Prostate gland (tissue), 2 donors: Measurements from ENCODE around the gene GAB2. TPM values are rescaled to one million over a fixed set of nuclear protein-coding genes. Genes with fewer than 3 reads are reported as not detected.

Experiments
- DNase-seq: peaks from one replicate; pipeline ENCODE4 v3.0.0-alpha.2; 2019; ENCODE audit warnings: low spot score
- H3K27ac ChIP-seq, 2 donors: fragments of 200-600 bp; sonication (generic); 2 replicates each; pipeline ENCODE4 v1.5.1; 2017 to 2019
- H3K27me3 ChIP-seq: fragments of 200-600 bp; sonication (generic); replicated peaks from 2 replicates; pipeline ENCODE4 v1.5.1; 2019; ENCODE audit not compliant: insufficient read depth
- H3K36me3 ChIP-seq, 2 donors: fragments of 200-600 bp; sonication (generic); 1 replicate in 1 of 2; 2 replicates in 1 of 2; pipeline versions ENCODE4 v1.5.1 to v1.8.1; 2017 to 2019
- H3K4me1 ChIP-seq: fragments of 200-600 bp; sonication (generic); replicated peaks from 2 replicates; pipeline ENCODE4 v1.5.1; 2019
- H3K4me3 ChIP-seq, 2 donors: fragments of 200-600 bp; sonication (generic); 2 replicates each; pipeline ENCODE4 v1.5.1; 2017 to 2019
- H3K9me3 ChIP-seq: fragments of 200-600 bp; sonication (generic); 2 replicates; pipeline ENCODE4 v1.5.1; 2017
- CTCF ChIP-seq, 4 experiments: fragments of 200-600 bp in 2 of 4; fragments of 450-650 bp in 2 of 4; sonication (generic) in 2 of 4; IDR thresholded peaks; 1 replicate in 3 of 4; 2 replicates in 1 of 4; pipeline ENCODE4 v1.5.1; 2016 to 2019; ENCODE audit warnings: antibody characterized with exemption in 4 of 4, mild to moderate bottlenecking in 2 of 4, moderate library complexity in 2 of 4
- POLR2A ChIP-seq: fragments of 450-650 bp; IDR thresholded peaks from one replicate; pipeline ENCODE4 v1.6.1; 2016; ENCODE audit warnings: antibody characterized with exemption, mild to moderate bottlenecking
- POLR2AphosphoS5 ChIP-seq: sonication (generic); formaldehyde crosslinking; IDR thresholded peaks from one replicate; pipeline ENCODE4 v1.6.1; 2017; ENCODE audit warnings: antibody characterized with exemption
- WGBS: methylation state at CpG from one replicate; pipeline ENCODE4 v1.1.5; 2018; 5-methylcytosine and 5-hydroxymethylcytosine counted together
- intact Hi-C: fragments of 100-400 bp; cut with DNase I; formaldehyde crosslinking; loops from one replicate; pipeline ENCODE4 v1.14.2; 2022
- total RNA-seq, 2 donors: library from RNA; depleted of rRNA; stranded (reverse); fragments of >200 nt; gene quantifications; one replicate each; pipeline ENCODE4 v1.1.0, GENCODE V29; 2016

GAB2 gene
- total RNA-seq, 2 donors from 2014 or later: 7.4 to 12.8 TPM

DNA sequence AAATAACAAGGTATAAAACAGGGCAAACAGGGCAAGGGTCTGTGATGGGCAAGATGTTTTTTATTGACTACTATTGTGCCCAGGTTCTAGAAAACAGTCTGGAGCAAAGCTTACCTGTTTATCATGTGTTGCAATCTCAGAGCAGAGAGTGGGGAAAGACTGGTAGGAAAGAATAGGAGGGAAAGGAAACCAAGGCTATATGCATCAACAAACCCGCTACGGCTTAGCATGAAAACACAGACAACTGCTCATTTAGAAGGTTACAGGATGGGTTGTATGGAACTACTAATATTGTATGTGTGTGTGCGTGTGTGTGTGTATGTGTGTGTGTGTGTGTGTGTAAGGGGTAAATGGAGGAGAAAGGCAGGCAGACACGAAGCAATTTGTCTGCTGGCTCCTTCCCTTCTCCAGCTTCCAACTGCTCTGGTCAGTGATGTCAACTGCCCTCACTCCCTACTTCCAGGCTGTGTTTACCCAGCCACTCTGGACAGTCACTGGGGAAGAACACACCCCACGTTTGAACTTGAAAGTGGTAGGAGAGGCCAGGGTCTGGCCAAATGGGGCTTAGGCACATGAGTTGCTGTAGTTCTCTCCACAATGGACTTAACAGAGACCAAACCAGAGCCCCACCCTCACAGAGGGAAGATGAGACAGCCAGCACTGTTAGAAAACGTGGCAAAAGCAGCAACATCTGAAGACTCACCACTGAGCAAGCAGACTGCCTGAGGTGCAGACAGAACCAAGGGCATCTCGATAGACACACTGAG, 47.0 kb downstream of the GAB2 start:
- Histone ChIP-seq H3K9me3 (no peaks in the 10 kb centered on the region), H3K36me3 (no peaks in the 10 kb centered on the region), H3K27me3 (no peaks in the 10 kb centered on the region), H3K4me3 (no peak overlapping the region), H3K4me1 (no peaks in the 10 kb centered on the region), H3K27ac (no peak overlapping the region)
- intact Hi-C loops: no loop called here
- no peak for DNase-seq
- 58% methylated on average over 7 of the region's 7 CpGs for WGBS
- TF ChIP-seq POLR2AphosphoS5 (no peak), POLR2A (no peak), CTCF (IDR thresholded peaks at IDR 0.05) (no peak)

DNA sequence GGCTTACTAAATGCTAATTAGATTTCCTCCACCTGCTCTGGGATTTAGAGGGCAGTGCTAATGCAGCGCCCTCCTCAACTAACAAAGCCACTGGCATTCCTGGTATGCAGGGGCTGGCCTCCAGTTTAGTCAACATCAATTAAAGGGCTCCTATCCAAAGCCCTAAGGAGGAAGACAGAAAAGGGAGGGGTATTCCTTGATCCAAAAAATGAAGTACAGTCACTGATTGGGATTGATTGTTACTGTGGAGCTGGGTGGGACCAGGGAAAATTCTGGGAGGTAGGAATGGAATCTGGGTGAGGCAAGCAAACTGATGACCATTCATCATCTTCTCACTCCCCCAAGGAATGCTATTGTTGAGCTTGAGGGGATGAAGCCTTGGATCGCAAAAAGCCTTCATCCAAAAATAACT, 52.2 kb downstream of the GAB2 start:
- TF ChIP-seq CTCF (IDR thresholded peaks at IDR 0.05) (no peak), POLR2A (no peak), POLR2AphosphoS5 (no peak)
- Histone ChIP-seq H3K4me1 (no peaks in the 10 kb centered on the region), H3K36me3 (no peaks in the 10 kb centered on the region), H3K27me3 (no peaks in the 10 kb centered on the region), H3K4me3 (no peak overlapping the region), H3K9me3 (no peaks in the 10 kb centered on the region), H3K27ac (no peak overlapping the region)
- no peak for DNase-seq
- intact Hi-C loops: no loop called here
- 38% methylated on average over 2 of the region's 2 CpGs for WGBS

GRCh38 chr11:78364128-78364751, 53.4 kb downstream of the GAB2 start:
- H3K27ac ChIP-seq: no peak overlapping the region
- intact Hi-C loops: no loop called here
- no peaks in the 10 kb centered on the region for H3K36me3 ChIP-seq
- TF ChIP-seq POLR2A: no peak
- no peak for TF ChIP-seq CTCF (IDR thresholded peaks at IDR 0.05)
- no peak for TF ChIP-seq POLR2AphosphoS5
- no peak for DNase-seq
- no peaks in the 10 kb centered on the region for H3K27me3 ChIP-seq
- no peak overlapping the region for H3K4me3 ChIP-seq
- H3K9me3 ChIP-seq: no peaks in the 10 kb centered on the region
- no peaks in the 10 kb centered on the region for H3K4me1 ChIP-seq
- WGBS: 94% methylated on average over 3 of the region's 3 CpGs

DNA sequence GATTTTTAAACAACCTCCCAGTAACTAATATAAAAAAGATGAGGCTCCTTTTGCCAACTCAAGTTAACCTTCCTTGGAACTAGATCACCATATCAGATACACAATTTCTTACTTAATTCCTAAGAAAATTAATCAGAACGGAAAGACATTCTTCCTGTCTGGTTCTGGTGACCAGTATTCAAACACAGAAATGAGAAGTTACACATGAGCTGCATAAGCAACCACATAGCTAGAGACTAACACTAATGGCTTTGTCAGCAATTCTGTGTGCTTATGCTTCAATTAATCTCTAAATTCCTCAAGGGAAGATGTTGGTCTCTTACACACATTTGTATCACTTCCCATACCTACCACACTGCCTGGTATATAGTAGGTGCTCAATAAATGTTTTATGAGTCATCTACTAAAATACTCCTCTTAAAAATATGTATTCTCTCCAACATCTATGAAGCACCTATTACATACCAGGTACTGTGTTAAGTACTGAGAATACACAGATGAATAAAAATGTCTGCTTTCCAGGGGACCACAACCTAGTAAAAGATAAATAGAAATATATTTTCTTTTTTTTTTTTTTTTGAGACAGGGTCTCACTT, 54.5 kb downstream of the GAB2 start:
- Histone ChIP-seq H3K4me1 (no peaks in the 10 kb centered on the region), H3K36me3 (no peaks in the 10 kb centered on the region), H3K27ac (no peak overlapping the region), H3K27me3 (no peaks in the 10 kb centered on the region), H3K4me3 (no peak overlapping the region), H3K9me3 (no peaks in the 10 kb centered on the region)
- 86% methylated on average over 1 of the region's 1 CpG for WGBS
- TF ChIP-seq POLR2AphosphoS5 (no peak), POLR2A (no peak), CTCF (IDR thresholded peaks at IDR 0.05) (no peak)
- intact Hi-C loops: no loop called here
- DNase-seq: no peak
